ENCODE measurements around the gene CPA1.

The CPA1 gene

DNA sequence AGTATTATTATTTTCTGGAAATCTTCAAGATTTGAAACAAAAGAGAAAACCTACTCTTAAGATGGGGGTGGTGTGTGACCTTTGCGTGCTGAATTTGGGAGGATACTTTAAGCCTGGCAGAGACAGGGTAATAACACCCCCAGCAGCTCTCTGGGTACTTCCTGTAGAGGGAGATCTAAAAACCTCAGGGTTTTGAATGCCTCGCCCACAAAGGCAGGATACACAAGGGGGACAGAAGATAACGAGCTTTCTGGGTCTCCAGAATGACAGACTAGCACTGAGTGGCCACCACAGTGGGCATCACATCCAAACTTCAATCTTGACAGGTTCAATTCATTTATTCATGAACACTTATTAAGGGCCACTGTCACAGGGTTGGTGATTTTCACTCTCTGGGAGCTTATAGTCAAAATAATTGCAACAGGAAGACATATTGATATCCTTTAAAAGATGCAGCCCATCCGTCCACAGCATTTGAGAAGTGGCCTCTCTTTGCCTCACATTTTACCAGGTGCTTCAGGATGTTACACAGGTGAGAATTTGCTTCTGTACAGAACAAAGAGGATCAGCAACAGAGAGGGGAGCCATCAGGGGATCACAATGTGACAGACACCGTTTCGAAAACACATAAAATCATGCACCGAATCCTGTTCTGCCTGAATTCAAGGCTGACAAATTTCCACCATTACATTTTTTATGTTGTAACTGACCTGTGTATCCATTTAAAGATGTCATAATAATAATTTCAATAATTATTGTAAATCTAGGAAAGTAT lies 14.3 kb downstream of the CPA1 start (continued):
- TF ChIP-seq, protein P1, sequence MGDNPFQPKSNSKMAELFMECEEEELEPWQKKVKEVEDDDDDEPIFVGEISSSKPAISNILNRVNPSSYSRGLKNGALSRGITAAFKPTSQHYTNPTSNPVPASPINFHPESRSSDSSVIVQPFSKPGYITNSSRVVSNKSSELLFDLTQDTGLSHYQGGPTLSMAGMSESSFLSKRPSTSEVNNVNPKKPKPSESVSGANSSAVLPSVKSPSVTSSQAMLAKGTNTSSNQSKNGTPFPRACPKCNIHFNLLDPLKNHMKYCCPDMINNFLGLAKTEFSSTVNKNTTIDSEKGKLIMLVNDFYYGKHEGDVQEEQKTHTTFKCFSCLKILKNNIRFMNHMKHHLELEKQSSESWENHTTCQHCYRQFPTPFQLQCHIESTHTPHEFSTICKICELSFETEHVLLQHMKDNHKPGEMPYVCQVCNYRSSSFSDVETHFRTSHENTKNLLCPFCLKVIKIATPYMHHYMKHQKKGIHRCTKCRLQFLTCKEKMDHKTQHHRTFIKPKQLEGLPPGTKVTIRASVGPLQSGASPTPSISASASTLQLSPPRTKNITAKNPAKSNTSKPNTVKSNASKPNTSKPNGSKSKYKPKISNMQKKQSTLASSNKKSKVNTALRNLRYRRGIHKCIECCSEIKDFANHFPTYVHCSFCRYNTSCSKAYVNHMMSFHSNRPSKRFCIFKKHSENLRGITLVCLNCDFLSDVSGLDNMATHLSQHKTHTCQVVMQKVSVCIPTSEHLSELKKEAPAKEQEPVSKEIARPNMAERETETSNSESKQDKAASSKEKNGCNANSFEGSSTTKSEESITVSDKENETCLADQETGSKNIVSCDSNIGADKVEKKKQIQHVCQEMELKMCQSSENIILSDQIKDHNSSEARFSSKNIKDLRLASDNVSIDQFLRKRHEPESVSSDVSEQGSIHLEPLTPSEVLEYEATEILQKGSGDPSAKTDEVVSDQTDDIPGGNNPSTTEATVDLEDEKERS (tag by site-specific recombination; IDR thresholded peaks at IDR 0.05): no peak
- TF ChIP-seq, protein P2, sequence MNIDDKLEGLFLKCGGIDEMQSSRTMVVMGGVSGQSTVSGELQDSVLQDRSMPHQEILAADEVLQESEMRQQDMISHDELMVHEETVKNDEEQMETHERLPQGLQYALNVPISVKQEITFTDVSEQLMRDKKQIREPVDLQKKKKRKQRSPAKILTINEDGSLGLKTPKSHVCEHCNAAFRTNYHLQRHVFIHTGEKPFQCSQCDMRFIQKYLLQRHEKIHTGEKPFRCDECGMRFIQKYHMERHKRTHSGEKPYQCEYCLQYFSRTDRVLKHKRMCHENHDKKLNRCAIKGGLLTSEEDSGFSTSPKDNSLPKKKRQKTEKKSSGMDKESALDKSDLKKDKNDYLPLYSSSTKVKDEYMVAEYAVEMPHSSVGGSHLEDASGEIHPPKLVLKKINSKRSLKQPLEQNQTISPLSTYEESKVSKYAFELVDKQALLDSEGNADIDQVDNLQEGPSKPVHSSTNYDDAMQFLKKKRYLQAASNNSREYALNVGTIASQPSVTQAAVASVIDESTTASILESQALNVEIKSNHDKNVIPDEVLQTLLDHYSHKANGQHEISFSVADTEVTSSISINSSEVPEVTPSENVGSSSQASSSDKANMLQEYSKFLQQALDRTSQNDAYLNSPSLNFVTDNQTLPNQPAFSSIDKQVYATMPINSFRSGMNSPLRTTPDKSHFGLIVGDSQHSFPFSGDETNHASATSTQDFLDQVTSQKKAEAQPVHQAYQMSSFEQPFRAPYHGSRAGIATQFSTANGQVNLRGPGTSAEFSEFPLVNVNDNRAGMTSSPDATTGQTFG (tag by site-specific recombination; IDR thresholded peaks at IDR 0.05; ENCODE audit: borderline replicate concordance): no peak
- TF ChIP-seq, protein P3, sequence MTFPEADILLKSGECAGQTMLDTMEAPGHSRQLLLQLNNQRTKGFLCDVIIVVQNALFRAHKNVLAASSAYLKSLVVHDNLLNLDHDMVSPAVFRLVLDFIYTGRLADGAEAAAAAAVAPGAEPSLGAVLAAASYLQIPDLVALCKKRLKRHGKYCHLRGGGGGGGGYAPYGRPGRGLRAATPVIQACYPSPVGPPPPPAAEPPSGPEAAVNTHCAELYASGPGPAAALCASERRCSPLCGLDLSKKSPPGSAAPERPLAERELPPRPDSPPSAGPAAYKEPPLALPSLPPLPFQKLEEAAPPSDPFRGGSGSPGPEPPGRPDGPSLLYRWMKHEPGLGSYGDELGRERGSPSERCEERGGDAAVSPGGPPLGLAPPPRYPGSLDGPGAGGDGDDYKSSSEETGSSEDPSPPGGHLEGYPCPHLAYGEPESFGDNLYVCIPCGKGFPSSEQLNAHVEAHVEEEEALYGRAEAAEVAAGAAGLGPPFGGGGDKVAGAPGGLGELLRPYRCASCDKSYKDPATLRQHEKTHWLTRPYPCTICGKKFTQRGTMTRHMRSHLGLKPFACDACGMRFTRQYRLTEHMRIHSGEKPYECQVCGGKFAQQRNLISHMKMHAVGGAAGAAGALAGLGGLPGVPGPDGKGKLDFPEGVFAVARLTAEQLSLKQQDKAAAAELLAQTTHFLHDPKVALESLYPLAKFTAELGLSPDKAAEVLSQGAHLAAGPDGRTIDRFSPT (tag by site-specific recombination; IDR thresholded peaks at IDR 0.05): no peak
- no peak for TF ChIP-seq ZNF658 (tag by site-specific recombination; IDR thresholded peaks at IDR 0.05)
- TF ChIP-seq, protein P4, sequence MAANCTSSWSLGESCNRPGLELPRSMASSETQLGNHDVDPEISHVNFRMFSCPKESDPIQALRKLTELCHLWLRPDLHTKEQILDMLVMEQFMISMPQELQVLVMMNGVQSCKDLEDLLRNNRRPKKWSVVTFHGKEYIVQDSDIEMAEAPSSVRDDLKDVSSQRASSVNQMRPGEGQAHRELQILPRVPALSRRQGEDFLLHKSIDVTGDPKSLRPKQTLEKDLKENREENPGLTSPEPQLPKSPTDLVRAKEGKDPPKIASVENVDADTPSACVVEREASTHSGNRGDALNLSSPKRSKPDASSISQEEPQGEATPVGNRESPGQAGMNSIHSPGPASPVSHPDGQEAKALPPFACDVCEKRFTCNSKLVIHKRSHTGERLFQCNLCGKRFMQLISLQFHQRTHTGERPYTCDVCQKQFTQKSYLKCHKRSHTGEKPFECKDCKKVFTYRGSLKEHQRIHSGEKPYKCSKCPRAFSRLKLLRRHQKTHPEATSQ (tag by site-specific recombination; IDR thresholded peaks at IDR 0.05): no peak
- TF ChIP-seq, protein P5, sequence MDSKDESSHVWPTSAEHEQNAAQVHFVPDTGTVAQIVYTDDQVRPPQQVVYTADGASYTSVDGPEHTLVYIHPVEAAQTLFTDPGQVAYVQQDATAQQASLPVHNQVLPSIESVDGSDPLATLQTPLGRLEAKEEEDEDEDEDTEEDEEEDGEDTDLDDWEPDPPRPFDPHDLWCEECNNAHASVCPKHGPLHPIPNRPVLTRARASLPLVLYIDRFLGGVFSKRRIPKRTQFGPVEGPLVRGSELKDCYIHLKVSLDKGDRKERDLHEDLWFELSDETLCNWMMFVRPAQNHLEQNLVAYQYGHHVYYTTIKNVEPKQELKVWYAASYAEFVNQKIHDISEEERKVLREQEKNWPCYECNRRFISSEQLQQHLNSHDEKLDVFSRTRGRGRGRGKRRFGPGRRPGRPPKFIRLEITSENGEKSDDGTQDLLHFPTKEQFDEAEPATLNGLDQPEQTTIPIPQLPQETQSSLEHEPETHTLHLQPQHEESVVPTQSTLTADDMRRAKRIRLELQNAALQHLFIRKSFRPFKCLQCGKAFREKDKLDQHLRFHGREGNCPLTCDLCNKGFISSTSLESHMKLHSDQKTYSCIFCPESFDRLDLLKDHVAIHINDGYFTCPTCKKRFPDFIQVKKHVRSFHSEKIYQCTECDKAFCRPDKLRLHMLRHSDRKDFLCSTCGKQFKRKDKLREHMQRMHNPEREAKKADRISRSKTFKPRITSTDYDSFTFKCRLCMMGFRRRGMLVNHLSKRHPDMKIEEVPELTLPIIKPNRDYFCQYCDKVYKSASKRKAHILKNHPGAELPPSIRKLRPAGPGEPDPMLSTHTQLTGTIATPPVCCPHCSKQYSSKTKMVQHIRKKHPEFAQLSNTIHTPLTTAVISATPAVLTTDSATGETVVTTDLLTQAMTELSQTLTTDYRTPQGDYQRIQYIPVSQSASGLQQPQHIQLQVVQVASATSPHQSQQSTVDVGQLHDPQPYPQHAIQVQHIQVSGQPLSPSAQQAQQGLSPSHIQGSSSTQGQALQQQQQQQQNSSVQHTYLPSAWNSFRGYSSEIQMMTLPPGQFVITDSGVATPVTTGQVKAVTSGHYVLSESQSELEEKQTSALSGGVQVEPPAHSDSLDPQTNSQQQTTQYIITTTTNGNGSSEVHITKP (tag by site-specific recombination; IDR thresholded peaks at IDR 0.05): no peak

DNA sequence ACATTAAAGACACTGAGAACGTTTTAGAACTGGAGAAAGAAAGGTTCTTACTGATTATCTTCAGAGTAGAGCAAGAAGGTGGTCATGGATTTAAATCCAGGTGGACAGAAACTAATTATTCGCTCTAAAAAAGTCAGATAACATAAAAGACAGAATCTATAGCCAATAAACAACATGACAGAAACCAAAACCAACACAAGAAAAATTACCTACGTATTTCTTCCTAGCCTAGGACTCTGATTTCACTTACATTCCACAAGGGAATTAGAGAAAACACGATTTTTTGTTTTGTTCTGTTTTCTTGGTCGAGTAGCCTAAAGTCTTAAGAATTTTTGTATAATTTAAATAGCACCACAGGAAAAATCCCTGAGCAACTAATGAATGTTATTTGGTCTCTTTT lies 15.1 kb downstream of the CPA1 start:
- H3K9me3 ChIP-seq (ENCODE audit: control insufficient read depth, insufficient read depth, low read depth, low read length): no peaks in the 10 kb centered on the region
- ChIA-PET POLR2A (no interaction called here), CTCF (no interaction called here)
- H3K27ac ChIP-seq (ENCODE audit: extremely low read depth, low read depth, low read length): no peak overlapping the region
- no peaks in the 10 kb centered on the region; the same call in 1 of the 2 replicates for H3K4me1 ChIP-seq (ENCODE audit: control insufficient read depth, insufficient read depth, low read length)
- H3K36me3 ChIP-seq (ENCODE audit: control insufficient read depth in 2 of 2, insufficient read depth in 1 of 2, low read length in 2 of 2): peaks cover 0 to under 1% of the 10 kb centered on the region in 2 experiments; a peak in 1 of 3 replicates
- H3K4me3 ChIP-seq (ENCODE audit: low read depth, low read length): no peak overlapping the region
- no peak for TF ChIP-seq ZNF664 (tag by site-specific recombination; IDR thresholded peaks at IDR 0.05)
- TF ChIP-seq, protein P6, sequence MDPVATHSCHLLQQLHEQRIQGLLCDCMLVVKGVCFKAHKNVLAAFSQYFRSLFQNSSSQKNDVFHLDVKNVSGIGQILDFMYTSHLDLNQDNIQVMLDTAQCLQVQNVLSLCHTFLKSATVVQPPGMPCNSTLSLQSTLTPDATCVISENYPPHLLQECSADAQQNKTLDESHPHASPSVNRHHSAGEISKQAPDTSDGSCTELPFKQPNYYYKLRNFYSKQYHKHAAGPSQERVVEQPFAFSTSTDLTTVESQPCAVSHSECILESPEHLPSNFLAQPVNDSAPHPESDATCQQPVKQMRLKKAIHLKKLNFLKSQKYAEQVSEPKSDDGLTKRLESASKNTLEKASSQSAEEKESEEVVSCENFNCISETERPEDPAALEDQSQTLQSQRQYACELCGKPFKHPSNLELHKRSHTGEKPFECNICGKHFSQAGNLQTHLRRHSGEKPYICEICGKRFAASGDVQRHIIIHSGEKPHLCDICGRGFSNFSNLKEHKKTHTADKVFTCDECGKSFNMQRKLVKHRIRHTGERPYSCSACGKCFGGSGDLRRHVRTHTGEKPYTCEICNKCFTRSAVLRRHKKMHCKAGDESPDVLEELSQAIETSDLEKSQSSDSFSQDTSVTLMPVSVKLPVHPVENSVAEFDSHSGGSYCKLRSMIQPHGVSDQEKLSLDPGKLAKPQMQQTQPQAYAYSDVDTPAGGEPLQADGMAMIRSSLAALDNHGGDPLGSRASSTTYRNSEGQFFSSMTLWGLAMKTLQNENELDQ (tag by site-specific recombination; IDR thresholded peaks at IDR 0.05; ENCODE audit: low read depth): no peak
- TF ChIP-seq, protein P7, sequence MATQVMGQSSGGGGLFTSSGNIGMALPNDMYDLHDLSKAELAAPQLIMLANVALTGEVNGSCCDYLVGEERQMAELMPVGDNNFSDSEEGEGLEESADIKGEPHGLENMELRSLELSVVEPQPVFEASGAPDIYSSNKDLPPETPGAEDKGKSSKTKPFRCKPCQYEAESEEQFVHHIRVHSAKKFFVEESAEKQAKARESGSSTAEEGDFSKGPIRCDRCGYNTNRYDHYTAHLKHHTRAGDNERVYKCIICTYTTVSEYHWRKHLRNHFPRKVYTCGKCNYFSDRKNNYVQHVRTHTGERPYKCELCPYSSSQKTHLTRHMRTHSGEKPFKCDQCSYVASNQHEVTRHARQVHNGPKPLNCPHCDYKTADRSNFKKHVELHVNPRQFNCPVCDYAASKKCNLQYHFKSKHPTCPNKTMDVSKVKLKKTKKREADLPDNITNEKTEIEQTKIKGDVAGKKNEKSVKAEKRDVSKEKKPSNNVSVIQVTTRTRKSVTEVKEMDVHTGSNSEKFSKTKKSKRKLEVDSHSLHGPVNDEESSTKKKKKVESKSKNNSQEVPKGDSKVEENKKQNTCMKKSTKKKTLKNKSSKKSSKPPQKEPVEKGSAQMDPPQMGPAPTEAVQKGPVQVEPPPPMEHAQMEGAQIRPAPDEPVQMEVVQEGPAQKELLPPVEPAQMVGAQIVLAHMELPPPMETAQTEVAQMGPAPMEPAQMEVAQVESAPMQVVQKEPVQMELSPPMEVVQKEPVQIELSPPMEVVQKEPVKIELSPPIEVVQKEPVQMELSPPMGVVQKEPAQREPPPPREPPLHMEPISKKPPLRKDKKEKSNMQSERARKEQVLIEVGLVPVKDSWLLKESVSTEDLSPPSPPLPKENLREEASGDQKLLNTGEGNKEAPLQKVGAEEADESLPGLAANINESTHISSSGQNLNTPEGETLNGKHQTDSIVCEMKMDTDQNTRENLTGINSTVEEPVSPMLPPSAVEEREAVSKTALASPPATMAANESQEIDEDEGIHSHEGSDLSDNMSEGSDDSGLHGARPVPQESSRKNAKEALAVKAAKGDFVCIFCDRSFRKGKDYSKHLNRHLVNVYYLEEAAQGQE (tag by site-specific recombination; IDR thresholded peaks at IDR 0.05): no peak
- TF ChIP-seq ZNF302 (tag by site-specific recombination; IDR thresholded peaks at IDR 0.05; ENCODE audit: low read depth): no peak

All from HEK293 (cell line).